Measurements from ENCODE around the gene COPS9. TPM values are rescaled to one million over a fixed set of nuclear protein-coding genes. Genes with fewer than 3 reads are reported as not detected.

COPS9 gene
- total RNA-seq, 4 donors from 2014 or later: 13.1 to 124 (median 72.1) TPM

DNA sequence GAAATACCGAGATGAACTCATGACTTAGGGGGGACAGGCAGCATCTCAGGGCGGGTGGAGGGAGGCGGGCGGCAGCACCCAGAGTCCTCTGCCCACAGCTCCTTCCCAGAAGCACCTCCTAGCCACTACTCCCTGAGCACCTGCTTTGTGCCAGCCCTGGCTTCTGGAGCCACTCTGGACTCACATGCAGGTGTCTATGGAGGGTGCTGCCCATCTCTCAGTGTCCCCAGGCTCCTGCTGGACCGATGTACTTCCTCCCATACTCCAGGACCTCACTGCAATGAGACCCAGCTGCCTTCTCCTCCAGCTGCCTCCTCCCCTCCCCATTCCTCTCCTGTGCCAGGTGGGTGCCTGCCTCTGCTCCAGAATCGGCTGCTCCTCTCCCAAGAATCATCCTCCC is 26.4 kb upstream of the COPS9 start:
- Histone ChIP-seq H3K27me3 (no peaks in the 10 kb centered on the region), H3K36me3 (no peaks in the 10 kb centered on the region), H3K4me3 (no peak overlapping the region), H3K9me3 (no peaks in the 10 kb centered on the region), H3K4me1 (no peaks in the 10 kb centered on the region), H3K27ac (no peak overlapping the region)
- WGBS, 2 donors (ENCODE audit: low coverage in 1 of 2): 51 to 85% methylated on average over 4 to 6 of the region's 6 CpGs
- intact Hi-C loops (cut with DNase I; ENCODE audit: low total_unique reads) (no loop called here), in situ Hi-C loops (cut with MboI; ENCODE audit: low pct_ligation_motif_present in 1 of 4, low pct_unique_long_range_greater_than_20kb in 1 of 4, low sequenced_read_pairs in 3 of 4) (no loop called here)
- DNase-seq: no peak
- TF ChIP-seq EP300 (IDR thresholded peaks at IDR 0.05; ENCODE audit: low read depth) (no peak), POLR2A (IDR thresholded peaks at IDR 0.05) (no peak), POLR2AphosphoS5 (IDR thresholded peaks at IDR 0.05) (no peak)
- TF ChIP-seq, protein P1, sequence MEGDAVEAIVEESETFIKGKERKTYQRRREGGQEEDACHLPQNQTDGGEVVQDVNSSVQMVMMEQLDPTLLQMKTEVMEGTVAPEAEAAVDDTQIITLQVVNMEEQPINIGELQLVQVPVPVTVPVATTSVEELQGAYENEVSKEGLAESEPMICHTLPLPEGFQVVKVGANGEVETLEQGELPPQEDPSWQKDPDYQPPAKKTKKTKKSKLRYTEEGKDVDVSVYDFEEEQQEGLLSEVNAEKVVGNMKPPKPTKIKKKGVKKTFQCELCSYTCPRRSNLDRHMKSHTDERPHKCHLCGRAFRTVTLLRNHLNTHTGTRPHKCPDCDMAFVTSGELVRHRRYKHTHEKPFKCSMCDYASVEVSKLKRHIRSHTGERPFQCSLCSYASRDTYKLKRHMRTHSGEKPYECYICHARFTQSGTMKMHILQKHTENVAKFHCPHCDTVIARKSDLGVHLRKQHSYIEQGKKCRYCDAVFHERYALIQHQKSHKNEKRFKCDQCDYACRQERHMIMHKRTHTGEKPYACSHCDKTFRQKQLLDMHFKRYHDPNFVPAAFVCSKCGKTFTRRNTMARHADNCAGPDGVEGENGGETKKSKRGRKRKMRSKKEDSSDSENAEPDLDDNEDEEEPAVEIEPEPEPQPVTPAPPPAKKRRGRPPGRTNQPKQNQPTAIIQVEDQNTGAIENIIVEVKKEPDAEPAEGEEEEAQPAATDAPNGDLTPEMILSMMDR (IDR thresholded peaks at IDR 0.05): no peak

DNA sequence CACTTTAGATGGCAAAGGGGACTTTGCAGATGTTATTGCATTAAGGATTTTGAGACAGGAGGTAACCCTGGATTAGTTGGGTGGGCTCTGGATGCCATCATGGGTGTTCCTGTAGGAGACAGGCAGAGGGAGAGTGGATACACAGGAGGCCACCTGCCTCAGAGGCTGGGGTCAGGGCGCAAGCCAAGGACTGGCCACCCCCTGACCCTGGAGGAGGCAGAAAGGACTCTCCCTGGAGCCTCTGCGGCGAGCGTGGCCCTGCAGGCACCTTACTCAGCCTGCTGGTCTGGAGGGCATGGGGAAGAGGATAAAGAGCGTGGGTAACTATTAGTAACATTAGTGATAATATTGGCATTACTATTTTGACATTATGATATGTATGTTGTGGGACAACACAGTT is 25.9 kb upstream of the COPS9 start:
- TF ChIP-seq EP300 (IDR thresholded peaks at IDR 0.05; ENCODE audit: low read depth): no peak
- Histone ChIP-seq H3K27me3 (no peaks in the 10 kb centered on the region), H3K4me1 (no peaks in the 10 kb centered on the region), H3K4me3 (no peak overlapping the region), H3K9me3 (no peaks in the 10 kb centered on the region), H3K36me3 (no peaks in the 10 kb centered on the region), H3K27ac (no peak overlapping the region)
- in situ Hi-C loops (cut with MboI; ENCODE audit: low pct_ligation_motif_present in 1 of 4, low pct_unique_long_range_greater_than_20kb in 1 of 4, low sequenced_read_pairs in 3 of 4): no loop called here
- intact Hi-C loops (cut with DNase I; ENCODE audit: low total_unique reads): no loop called here
- DNase-seq: no peak
- WGBS, 2 donors (ENCODE audit: low coverage in 1 of 2): 67 to 70% methylated on average over 1 to 5 of the region's 5 CpGs

DNA sequence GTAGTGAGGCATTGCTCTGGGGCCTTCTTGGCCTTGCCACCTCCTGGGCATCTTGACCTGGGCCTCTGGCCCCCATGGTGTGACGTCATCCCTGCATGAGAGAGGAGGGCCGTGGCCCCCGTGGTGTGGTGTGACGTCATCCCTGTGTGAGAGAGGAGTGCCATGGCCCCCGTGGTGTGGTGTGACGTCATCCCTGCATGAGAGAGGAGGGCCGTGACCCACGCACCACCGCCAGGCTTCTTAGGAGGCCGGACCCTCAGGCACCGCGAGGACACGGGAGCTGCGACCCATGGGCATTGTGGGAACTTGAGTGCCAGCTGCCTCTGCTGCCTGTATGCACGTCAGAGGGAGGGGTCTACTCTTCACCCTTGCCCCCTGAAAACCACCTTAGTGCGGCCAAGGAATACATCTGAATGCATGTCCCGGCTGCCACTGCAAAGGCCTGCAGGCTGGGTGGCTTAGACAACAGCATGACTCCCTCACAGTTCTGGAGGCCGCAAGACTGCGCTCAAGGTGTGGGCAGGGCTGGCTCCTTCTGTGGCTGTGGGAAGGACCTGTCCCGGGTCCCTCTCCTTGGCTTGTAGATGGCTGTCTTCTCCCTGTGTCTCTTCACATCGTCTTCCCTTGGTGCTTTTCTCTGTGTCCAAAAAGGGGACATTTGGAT is 25.1 kb upstream of the COPS9 start:
- H3K4me3 ChIP-seq: no peak overlapping the region
- intact Hi-C loops (cut with DNase I; ENCODE audit: low total_unique reads): no loop called here
- in situ Hi-C loops (cut with MboI; ENCODE audit: low pct_ligation_motif_present in 1 of 4, low pct_unique_long_range_greater_than_20kb in 1 of 4, low sequenced_read_pairs in 3 of 4): no loop called here
- no peaks in the 10 kb centered on the region for H3K27me3 ChIP-seq
- no peaks in the 10 kb centered on the region for H3K4me1 ChIP-seq
- TF ChIP-seq POLR2A (IDR thresholded peaks at IDR 0.05) (no peak), EP300 (IDR thresholded peaks at IDR 0.05; ENCODE audit: low read depth) (no peak), POLR2AphosphoS5 (IDR thresholded peaks at IDR 0.05) (no peak)
- TF ChIP-seq, protein P1 (IDR thresholded peaks at IDR 0.05): no peak
- H3K36me3 ChIP-seq: no peaks in the 10 kb centered on the region
- DNase-seq: no peak
- WGBS, 2 donors (ENCODE audit: low coverage in 1 of 2): 82% methylated on average over 18 of the region's 21 CpGs; no CpG with 5 or more reads in 1 of the 2 donors
- H3K27ac ChIP-seq: no peak overlapping the region
- H3K9me3 ChIP-seq: no peaks in the 10 kb centered on the region

DNA sequence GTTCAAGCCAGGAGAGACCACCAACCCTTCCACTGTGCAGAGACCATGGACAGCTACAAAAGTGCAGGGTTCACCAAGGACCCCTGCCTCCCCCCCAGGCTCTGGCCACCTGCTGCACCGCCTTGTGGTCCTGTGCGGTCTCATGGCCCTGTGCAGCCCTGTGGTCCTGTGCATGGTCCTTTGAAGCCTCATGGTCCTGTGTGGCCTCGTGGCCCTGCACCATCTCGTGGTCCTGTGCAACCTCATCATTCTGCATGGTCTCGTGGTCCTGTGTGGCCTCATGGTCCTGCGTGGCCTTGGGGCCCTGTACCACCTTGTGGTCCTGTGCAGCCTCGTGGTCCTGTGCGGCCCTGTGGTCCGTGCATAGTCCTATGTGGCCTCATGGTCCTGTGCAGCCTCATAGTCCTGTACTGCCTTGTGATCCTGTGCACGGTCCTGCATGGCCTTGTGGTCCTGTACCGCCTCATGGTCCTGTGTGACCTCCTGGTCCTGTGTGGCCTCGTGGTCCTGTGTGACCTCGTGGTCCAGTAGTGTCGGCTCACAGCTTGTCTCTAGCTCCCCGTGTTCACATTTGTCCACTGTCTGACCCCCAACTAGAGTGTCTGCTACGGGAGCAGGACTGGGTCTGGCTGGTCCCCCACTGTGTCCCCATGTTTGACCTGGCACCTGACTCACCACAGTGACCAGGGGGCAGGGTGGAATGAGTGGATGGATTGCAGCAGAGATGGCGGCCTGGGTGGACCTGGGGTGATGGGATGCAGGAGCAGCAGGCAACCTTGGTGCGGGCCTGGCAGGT is 24.4 kb upstream of the COPS9 start:
- in situ Hi-C loops (cut with MboI; ENCODE audit: low pct_ligation_motif_present in 1 of 4, low pct_unique_long_range_greater_than_20kb in 1 of 4, low sequenced_read_pairs in 3 of 4): no loop called here
- WGBS, 2 donors (ENCODE audit: low coverage in 1 of 2): 87% methylated on average over 18 of the region's 18 CpGs; no CpG with 5 or more reads in 1 of the 2 donors
- Histone ChIP-seq H3K4me1 (no peaks in the 10 kb centered on the region), H3K36me3 (no peaks in the 10 kb centered on the region), H3K9me3 (no peaks in the 10 kb centered on the region), H3K27ac (no peak overlapping the region), H3K27me3 (no peaks in the 10 kb centered on the region), H3K4me3 (no peak overlapping the region)
- no peak for DNase-seq
- TF ChIP-seq, protein P1 (IDR thresholded peaks at IDR 0.05): no peak
- TF ChIP-seq POLR2A (IDR thresholded peaks at IDR 0.05) (no peak), EP300 (IDR thresholded peaks at IDR 0.05; ENCODE audit: low read depth) (no peak), POLR2AphosphoS5 (IDR thresholded peaks at IDR 0.05) (no peak)
- intact Hi-C loops (cut with DNase I; ENCODE audit: low total_unique reads): no loop called here

Data from transverse colon (tissue), 4 donors.